AG09309 (cell line): ENCODE measurements around the gene CARMIL3.

Source experiments
- DNase-seq: peaks from one replicate; pipeline ENCODE4 v3.0.0-alpha.2; 2010; ENCODE audit warnings: low read depth
- H3K4me3 ChIP-seq: 2 replicates; pipeline ENCODE4 v1.5.1; 2011; ENCODE audit warnings: mild to moderate bottlenecking, low read depth, low read length, moderate library complexity; ENCODE audit not compliant: control insufficient read depth
- CTCF ChIP-seq: IDR thresholded peaks from 2 replicates; pipeline ENCODE4 v1.5.1; 2011; ENCODE audit warnings: mild to moderate bottlenecking, low read depth, low read length, inconsistent platforms; ENCODE audit not compliant: insufficient read depth, control insufficient read depth; ENCODE audit errors: missing control alignments

Gene CARMIL3

GRCh38 chr14:24062216-24062980, 10.6 kb downstream of the CARMIL3 start:
- DNase-seq = no peak
- no peak overlapping the region for H3K4me3 ChIP-seq
- no peak for TF ChIP-seq CTCF

- DNase-seq = no peak
- no peak for TF ChIP-seq CTCF
- H3K4me3 ChIP-seq = no peak overlapping the region
Measured at GRCh38 chr14:24063263-24063836, 11.5 kb downstream of the CARMIL3 start.

- DNase-seq = no peak
- TF ChIP-seq CTCF = no peak
- H3K4me3 ChIP-seq = no peak overlapping the region
Measured at GRCh38 chr14:24064091-24064795, 12.4 kb downstream of the CARMIL3 start.

- DNase-seq = no peak
- TF ChIP-seq CTCF = no peak
- H3K4me3 ChIP-seq = no peak overlapping the region
Measured at GRCh38 chr14:24064856-24065255, 13.0 kb downstream of the CARMIL3 start.

- TF ChIP-seq CTCF = no peak
- DNase-seq = no peak
- no peak overlapping the region for H3K4me3 ChIP-seq
Measured at GRCh38 chr14:24065408-24065807, 13.6 kb downstream of the CARMIL3 start.

- no peak for TF ChIP-seq CTCF
- DNase-seq = no peak
Measured at GRCh38 chr14:24066496-24067132, 14.8 kb downstream of the CARMIL3 start.

More at GRCh38 chr14:24066496-24067132, 14.8 kb downstream of the CARMIL3 start:
- H3K4me3 ChIP-seq = no peak overlapping the region
